Measurements from ENCODE around the gene FMN2. TPM values are rescaled to one million over a fixed set of nuclear protein-coding genes. Genes with fewer than 3 reads are reported as not detected.
"Not testable (repeated sequence)": the region's sequence is repeated elsewhere in the genome, so short reads cannot be mapped to it uniquely, and the experiment has no call there.

The FMN2 gene
- total RNA-seq, 1 experiment from 2014 or later, result not detected

GRCh38 chr1:240387051-240387450, 295.4 kb downstream of the FMN2 start:
- DNase-seq (ENCODE audit: low spot score), result no peak
- in situ Hi-C loops (cut with HindIII; ENCODE audit: low sequenced_read_pairs), result no loop called here

- DNase-seq (ENCODE audit: low spot score), result no peak
- in situ Hi-C loops (cut with HindIII; ENCODE audit: low sequenced_read_pairs), result no loop called here
Measured at GRCh38 chr1:240391660-240392260, 300.1 kb downstream of the FMN2 start.

- in situ Hi-C loops (cut with HindIII; ENCODE audit: low sequenced_read_pairs), result no loop called here
Measured at GRCh38 chr1:240394353-240394752, 302.7 kb downstream of the FMN2 start.

GRCh38 chr1:240395336-240395735, 303.7 kb downstream of the FMN2 start:
- in situ Hi-C loops (cut with HindIII; ENCODE audit: low sequenced_read_pairs), result no loop called here
- no peak for DNase-seq (ENCODE audit: low spot score)

More at GRCh38 chr1:240394353-240394752, 302.7 kb downstream of the FMN2 start:
- no peak for DNase-seq (ENCODE audit: low spot score)

GRCh38 chr1:240399381-240399780, 307.7 kb downstream of the FMN2 start:
- no peak for DNase-seq (ENCODE audit: low spot score)
- in situ Hi-C loops (cut with HindIII; ENCODE audit: low sequenced_read_pairs), result no loop called here

- in situ Hi-C loops (cut with HindIII; ENCODE audit: low sequenced_read_pairs), result no loop called here
- no peak for DNase-seq (ENCODE audit: low spot score)
Measured at GRCh38 chr1:240401731-240402130, 310.0 kb downstream of the FMN2 start.

- in situ Hi-C loops (cut with HindIII; ENCODE audit: low sequenced_read_pairs), result no loop called here
- DNase-seq (ENCODE audit: low spot score), result no peak
Measured at GRCh38 chr1:240402326-240402725, 310.6 kb downstream of the FMN2 start.

- in situ Hi-C loops (cut with HindIII; ENCODE audit: low sequenced_read_pairs), result no loop called here
- no peak for DNase-seq (ENCODE audit: low spot score)
Measured at GRCh38 chr1:240404286-240404685, 312.6 kb downstream of the FMN2 start.

- in situ Hi-C loops (cut with HindIII; ENCODE audit: low sequenced_read_pairs), result no loop called here
Measured at GRCh38 chr1:240405751-240406150, 314.1 kb downstream of the FMN2 start.

GRCh38 chr1:240407407-240407806, 315.7 kb downstream of the FMN2 start:
- in situ Hi-C loops (cut with HindIII; ENCODE audit: low sequenced_read_pairs), result no loop called here
- no peak for DNase-seq (ENCODE audit: low spot score)

More at GRCh38 chr1:240405751-240406150, 314.1 kb downstream of the FMN2 start:
- no peak for DNase-seq (ENCODE audit: low spot score)

GRCh38 chr1:240409615-240410014, 317.9 kb downstream of the FMN2 start:
- no peak for DNase-seq (ENCODE audit: low spot score)
- in situ Hi-C loops (cut with HindIII; ENCODE audit: low sequenced_read_pairs), result no loop called here

- DNase-seq (ENCODE audit: low spot score), result no peak
- in situ Hi-C loops (cut with HindIII; ENCODE audit: low sequenced_read_pairs), result no loop called here
Measured at GRCh38 chr1:240413732-240414131, 322.0 kb downstream of the FMN2 start.

GRCh38 chr1:240414237-240414636, 322.6 kb downstream of the FMN2 start:
- in situ Hi-C loops (cut with HindIII; ENCODE audit: low sequenced_read_pairs), result no loop called here
- DNase-seq (ENCODE audit: low spot score), result no peak

GRCh38 chr1:240415011-240415410, 323.3 kb downstream of the FMN2 start:
- in situ Hi-C loops (cut with HindIII; ENCODE audit: low sequenced_read_pairs); DNase-seq (ENCODE audit: low spot score): not testable (repeated sequence)

- no peak for DNase-seq (ENCODE audit: low spot score)
- in situ Hi-C loops (cut with HindIII; ENCODE audit: low sequenced_read_pairs), result no loop called here
Measured at GRCh38 chr1:240415532-240415931, 323.8 kb downstream of the FMN2 start.

- DNase-seq (ENCODE audit: low spot score), result no peak
- in situ Hi-C loops (cut with HindIII; ENCODE audit: low sequenced_read_pairs), result no loop called here
Measured at GRCh38 chr1:240417317-240417716, 325.6 kb downstream of the FMN2 start.

GRCh38 chr1:240420766-240421165, 329.1 kb downstream of the FMN2 start:
- in situ Hi-C loops (cut with HindIII; ENCODE audit: low sequenced_read_pairs), result no loop called here
- DNase-seq (ENCODE audit: low spot score), result no peak

- in situ Hi-C loops (cut with HindIII; ENCODE audit: low sequenced_read_pairs), result no loop called here
- DNase-seq (ENCODE audit: low spot score), result no peak
Measured at GRCh38 chr1:240423246-240423924, 331.7 kb downstream of the FMN2 start.

- no peak for DNase-seq (ENCODE audit: low spot score)
- in situ Hi-C loops (cut with HindIII; ENCODE audit: low sequenced_read_pairs), result no loop called here
Measured at GRCh38 chr1:240424740-240425464, 333.2 kb downstream of the FMN2 start.

- in situ Hi-C loops (cut with HindIII; ENCODE audit: low sequenced_read_pairs), result no loop called here
- DNase-seq (ENCODE audit: low spot score), result no peak
Measured at GRCh38 chr1:240426051-240426450, 334.4 kb downstream of the FMN2 start.

All from G401 (cell line).